ENCODE results near the gene PLCH1. TPM values are rescaled to one million over a fixed set of nuclear protein-coding genes. Genes with fewer than 3 reads are reported as not detected.

PLCH1 gene
- total and polyA plus RNA-seq, 9 of the 15 experiments (the other 6 are each of a cell fraction or from before 2014, with no cell fraction given), result 0.17 to 0.62 (median 0.40) TPM

DNA sequence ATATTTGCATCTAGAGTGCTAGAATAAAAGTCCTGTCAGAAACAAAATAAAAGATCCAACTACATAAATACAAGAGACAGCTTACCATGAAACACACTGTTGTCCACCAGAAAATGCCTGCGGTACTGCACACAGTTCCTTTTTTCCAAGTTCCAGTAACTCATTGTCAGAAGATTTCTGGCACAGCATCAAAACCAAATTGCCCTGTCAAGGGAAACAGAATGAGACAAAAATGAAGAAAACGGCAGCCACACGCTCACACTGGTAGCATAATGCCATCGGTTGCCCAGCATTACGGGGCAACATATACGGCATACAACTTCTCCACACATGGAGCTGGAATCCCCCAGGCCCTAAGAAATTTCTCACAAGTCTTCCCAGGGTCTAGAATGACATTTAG, 40.8 kb downstream of the PLCH1 start:
- no peaks in the 10 kb centered on the region for H3K9me1 ChIP-seq (ENCODE audit: control insufficient read depth, insufficient read depth, low read length)
- in situ Hi-C loops (cut with MboI) (no loop called here), intact Hi-C loops (cut with micrococcal nuclease) (loop anchor here (5.0 to 10.0 kb wide), 3 partner anchors 887 to 1369 kb away; no protein-coding TSS in a partner anchor)
- TF ChIP-seq ZNF699 (CRISPR knock-in tag; IDR thresholded peaks at IDR 0.05; ENCODE audit: insufficient replicate concordance), result no peak
- 0 out of 2 replicates have a peak, but pooled peaks have one; percentile 43 for TF ChIP-seq MYNN (IDR thresholded peaks at IDR 0.05)
- no peak for TF ChIP-seq MYNN (CRISPR knock-in tag; IDR thresholded peaks at IDR 0.05)
- FAIRE-seq (no peak), DNase-seq (ENCODE audit: extremely low read depth in 1 of 4, low spot score in 3 of 4) (no peak), ATAC-seq (no peak)
- H4K20me1 ChIP-seq (replicated peaks; ENCODE audit: control insufficient read depth, insufficient read depth, low read length), result no peaks in the 10 kb centered on the region
- no peaks in the 10 kb centered on the region for H3K79me2 ChIP-seq (ENCODE audit: control insufficient read depth, insufficient read depth, low read length)
- no peak overlapping the region for H3K4me2 ChIP-seq (ENCODE audit: insufficient read depth, low read length)
- ChIA-PET CTCF (ENCODE audit: low intra/inter-chr PET ratio) (interaction anchor here (4.0 kb wide), 1 partner anchor 322 kb away, joined by 25 read pairs; no protein-coding TSS in a partner anchor), POLR2A (no interaction called here)
- no peak overlapping the region for H3K9ac ChIP-seq (ENCODE audit: insufficient read depth in 1 of 2, low read depth in 2 of 2, low read length in 2 of 2)
- H3K9me3 ChIP-seq (replicated peaks; ENCODE audit: control insufficient read depth, insufficient read depth, low read depth, low read length), result no peaks in the 10 kb centered on the region
- BruUV-seq (replicated peaks), result no TSS peak
- no peak overlapping the region for H3K27ac ChIP-seq (ENCODE audit: extremely low read depth, low read depth, low read length)
- H3K4me1 ChIP-seq (replicated peaks in 1 of 2; ENCODE audit: control insufficient read depth in 2 of 2, insufficient read depth in 2 of 2, low read length in 2 of 2), result no peaks in the 10 kb centered on the region
- whole genome bisulfite sequencing (ENCODE audit: insufficient coverage, low coverage, missing lambda C conversion rate), result 15% methylated on average over 6 of the region's 6 CpGs
- H3K4me3 ChIP-seq, result no peak overlapping the region
- H2AFZ ChIP-seq (ENCODE audit: low read depth, low read length), result no peak overlapping the region
- no peaks in the 10 kb centered on the region for H3K27me3 ChIP-seq (ENCODE audit: control insufficient read depth in 2 of 2, insufficient read depth in 2 of 2, low read length in 2 of 2)
- no peaks in the 10 kb centered on the region for H3K36me3 ChIP-seq (ENCODE audit: control insufficient read depth, insufficient read depth, low read length)

DNA sequence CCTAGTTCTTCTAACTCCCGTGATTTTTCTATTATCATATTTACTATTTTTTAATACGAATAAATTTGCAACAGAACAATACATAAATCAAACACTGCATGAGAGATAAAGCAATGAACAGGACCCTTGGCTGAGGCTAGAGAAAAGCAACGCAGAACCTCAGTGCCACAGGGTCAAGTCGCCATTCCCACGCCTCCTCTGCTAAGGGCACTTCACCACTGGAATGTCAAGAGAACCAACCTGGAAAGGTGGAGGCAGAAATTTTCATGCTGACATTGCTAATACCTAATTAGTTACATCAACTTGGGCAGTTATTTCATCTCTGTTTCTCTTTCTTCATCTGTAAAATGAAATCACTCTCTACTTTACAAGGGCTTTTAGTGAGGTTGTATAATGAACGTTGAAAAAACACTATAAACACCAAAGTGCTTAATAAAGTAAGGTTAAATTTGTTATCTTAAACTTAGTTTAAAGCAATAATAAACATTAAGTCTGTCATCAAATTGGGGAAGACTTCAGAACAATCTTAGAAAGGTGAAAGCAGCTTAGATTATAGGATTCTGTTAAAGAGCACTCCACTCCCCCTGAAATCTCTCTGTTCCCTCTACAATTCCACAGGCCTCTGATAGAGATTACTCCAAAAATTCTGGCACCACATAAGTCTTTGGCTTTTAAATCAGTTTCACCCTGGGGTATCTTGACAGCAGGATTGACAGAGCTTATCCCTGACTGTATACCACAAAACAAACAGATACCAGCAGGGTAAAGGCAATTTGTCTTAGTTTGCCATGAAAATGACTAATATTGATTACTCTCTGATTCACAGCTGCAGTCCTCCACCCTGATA, 41.9 kb downstream of the PLCH1 start:
- ATAC-seq, result no peak
- Histone ChIP-seq H2AFZ (ENCODE audit: low read depth, low read length) (no peak overlapping the region), H3K9ac (ENCODE audit: insufficient read depth in 1 of 2, low read depth in 2 of 2, low read length in 2 of 2) (no peak overlapping the region), H3K79me2 (ENCODE audit: control insufficient read depth, insufficient read depth, low read length) (no peaks in the 10 kb centered on the region), H3K36me3 (ENCODE audit: control insufficient read depth, insufficient read depth, low read length) (no peaks in the 10 kb centered on the region), H3K4me2 (ENCODE audit: insufficient read depth, low read length) (no peak overlapping the region), H3K9me3 (replicated peaks; ENCODE audit: control insufficient read depth, insufficient read depth, low read depth, low read length) (no peaks in the 10 kb centered on the region), H4K20me1 (replicated peaks; ENCODE audit: control insufficient read depth, insufficient read depth, low read length) (no peaks in the 10 kb centered on the region), H3K4me1 (replicated peaks in 1 of 2; ENCODE audit: control insufficient read depth in 2 of 2, insufficient read depth in 2 of 2, low read length in 2 of 2) (no peaks in the 10 kb centered on the region), H3K27me3 (ENCODE audit: control insufficient read depth in 2 of 2, insufficient read depth in 2 of 2, low read length in 2 of 2) (no peaks in the 10 kb centered on the region; a peak in 1 of 5 replicates), H3K9me1 (ENCODE audit: control insufficient read depth, insufficient read depth, low read length) (no peaks in the 10 kb centered on the region), H3K27ac (ENCODE audit: extremely low read depth, low read depth, low read length) (no peak overlapping the region), H3K4me3 (no peak overlapping the region)
- in situ Hi-C loops (cut with MboI), result no loop called here
- DNase-seq (ENCODE audit: extremely low read depth in 1 of 4, low spot score in 3 of 4), result no peak
- no TSS peak for BruUV-seq (replicated peaks)
- no peak for FAIRE-seq
- POLR2A ChIA-PET, result no interaction called here
- intact Hi-C loops (cut with micrococcal nuclease), result loop anchor here (1.0 to 10.0 kb wide), 5 partner anchors 321 to 1368 kb away; no protein-coding TSS in a partner anchor
- 3% methylated on average over 6 of the region's 6 CpGs for WGBS (ENCODE audit: insufficient coverage, low coverage, missing lambda C conversion rate)
- CTCF ChIA-PET (ENCODE audit: low intra/inter-chr PET ratio), result interaction anchor here (1.4 to 4.0 kb wide), 3 partner anchors 321 to 945 kb away, joined by 6 to 25 read pairs (median 19); no protein-coding TSS in a partner anchor
- TF ChIP-seq SAFB (IDR thresholded peaks at IDR 0.05; ENCODE audit: borderline replicate concordance, low read depth, low read length) (no peak), ZNF316 (IDR thresholded peaks at IDR 0.05) (peak; percentile 36; the same call in 1 of the 2 replicates), HDAC3 (IDR thresholded peaks at IDR 0.05; ENCODE audit: borderline replicate concordance, partially characterized antibody) (no peak), ZNF174 (CRISPR knock-in tag; IDR thresholded peaks at IDR 0.05) (no peak), POU5F1 (IDR thresholded peaks at IDR 0.05; ENCODE audit: borderline replicate concordance, low read depth, low read length, partially characterized antibody) (no peak), C11orf30 (IDR thresholded peaks at IDR 0.05; ENCODE audit: low read depth) (0 out of 2 replicates have a peak, but pooled peaks have one; percentile 16), ZNF347 (CRISPR knock-in tag; IDR thresholded peaks at IDR 0.05; ENCODE audit: low read depth) (no peak), RBBP5 (IDR thresholded peaks at IDR 0.05; ENCODE audit: borderline replicate concordance, insufficient read depth, low read length, poor library complexity, severe bottlenecking) (no peak)
- TF ChIP-seq, protein P1, sequence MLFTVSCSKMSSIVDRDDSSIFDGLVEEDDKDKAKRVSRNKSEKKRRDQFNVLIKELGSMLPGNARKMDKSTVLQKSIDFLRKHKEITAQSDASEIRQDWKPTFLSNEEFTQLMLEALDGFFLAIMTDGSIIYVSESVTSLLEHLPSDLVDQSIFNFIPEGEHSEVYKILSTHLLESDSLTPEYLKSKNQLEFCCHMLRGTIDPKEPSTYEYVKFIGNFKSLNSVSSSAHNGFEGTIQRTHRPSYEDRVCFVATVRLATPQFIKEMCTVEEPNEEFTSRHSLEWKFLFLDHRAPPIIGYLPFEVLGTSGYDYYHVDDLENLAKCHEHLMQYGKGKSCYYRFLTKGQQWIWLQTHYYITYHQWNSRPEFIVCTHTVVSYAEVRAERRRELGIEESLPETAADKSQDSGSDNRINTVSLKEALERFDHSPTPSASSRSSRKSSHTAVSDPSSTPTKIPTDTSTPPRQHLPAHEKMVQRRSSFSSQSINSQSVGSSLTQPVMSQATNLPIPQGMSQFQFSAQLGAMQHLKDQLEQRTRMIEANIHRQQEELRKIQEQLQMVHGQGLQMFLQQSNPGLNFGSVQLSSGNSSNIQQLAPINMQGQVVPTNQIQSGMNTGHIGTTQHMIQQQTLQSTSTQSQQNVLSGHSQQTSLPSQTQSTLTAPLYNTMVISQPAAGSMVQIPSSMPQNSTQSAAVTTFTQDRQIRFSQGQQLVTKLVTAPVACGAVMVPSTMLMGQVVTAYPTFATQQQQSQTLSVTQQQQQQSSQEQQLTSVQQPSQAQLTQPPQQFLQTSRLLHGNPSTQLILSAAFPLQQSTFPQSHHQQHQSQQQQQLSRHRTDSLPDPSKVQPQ (CRISPR knock-in tag; IDR thresholded peaks at IDR 0.05; ENCODE audit: borderline replicate concordance), result no peak

Data from K562 (cell line).